HepG2 (cell line): ENCODE measurements around the gene ESYT1. TPM values are rescaled to one million over a fixed set of nuclear protein-coding genes. Genes with fewer than 3 reads are reported as not detected.

ENCODE experiments used
- CEBPZ ChIP-seq: IDR thresholded peaks from 2 replicates; pipeline ENCODE4 v1.6.1; 2012; ENCODE audit warnings: low read length, improper control_type of control experiment
- EZH2 ChIP-seq: conservative IDR thresholded peaks from 2 replicates; pipeline ENCODE4 v1.6.1; 2012; ENCODE audit warnings: mild to moderate bottlenecking, low read depth, low read length, moderate library complexity
- HNF1A ChIP-seq, 2 experiments: sonication (generic) in 1 of 2; formaldehyde crosslinking in 1 of 2; IDR thresholded peaks; 2 replicates each; pipeline versions ENCODE4 v1.4.0 to v1.6.1; 2016 to 2020; ENCODE audit warnings: borderline replicate concordance in 1 of 2, low read depth in 1 of 2, mild to moderate bottlenecking in 1 of 2, missing genetic modification reagents in 1 of 2
- LRRFIP1 ChIP-seq: sonication (generic); formaldehyde crosslinking; conservative IDR thresholded peaks from 2 replicates; pipeline ENCODE4 v1.4.0; 2020; ENCODE audit warnings: missing genetic modification reagents
- NFE2L1 ChIP-seq: sonication (generic); formaldehyde crosslinking; IDR thresholded peaks from 2 replicates; pipeline ENCODE4 v1.4.0; 2020; ENCODE audit warnings: missing genetic modification reagents, mild to moderate bottlenecking, borderline replicate concordance
- PRMT3 ChIP-seq: sonication (generic); formaldehyde crosslinking; IDR thresholded peaks from 2 replicates; pipeline ENCODE4 v1.8.1; 2022; ENCODE audit warnings: low read depth, mild to moderate bottlenecking, moderate library complexity, missing genetic modification reagents, borderline replicate concordance
- REL ChIP-seq: sonication (generic); formaldehyde crosslinking; conservative IDR thresholded peaks from 2 replicates; pipeline ENCODE4 v1.8.0; 2022; ENCODE audit warnings: mild to moderate bottlenecking, missing genetic modification reagents, moderate library complexity
- RELA ChIP-seq: sonication (generic); formaldehyde crosslinking; IDR thresholded peaks from 2 replicates; pipeline ENCODE4 v1.4.0; 2020; ENCODE audit warnings: missing genetic modification reagents
- RFX3 ChIP-seq: IDR thresholded peaks from 2 replicates; pipeline ENCODE4 v1.6.1; 2016; ENCODE audit warnings: missing biosample characterization, missing genetic modification reagents
- SMYD3 ChIP-seq: sonication (generic); formaldehyde crosslinking; IDR thresholded peaks from 2 replicates; pipeline ENCODE4 v1.8.1; 2023; ENCODE audit warnings: mild to moderate bottlenecking, missing genetic modification reagents
- STAT6 ChIP-seq: sonication (generic); formaldehyde crosslinking; IDR thresholded peaks from 2 replicates; pipeline ENCODE4 v1.4.0; 2020; ENCODE audit warnings: missing genetic modification reagents, mild to moderate bottlenecking, borderline replicate concordance
- ZFP36 ChIP-seq: fragments of 150-350 bp; IDR thresholded peaks from 2 replicates; pipeline ENCODE4 v1.6.1; 2018; ENCODE audit warnings: borderline replicate concordance, low read length, low read depth; ENCODE audit not compliant: partially characterized antibody
- ZNF570 ChIP-seq: sonication (generic); formaldehyde crosslinking; IDR thresholded peaks from 2 replicates; pipeline ENCODE4 v1.4.0; 2020; ENCODE audit warnings: mild to moderate bottlenecking, missing genetic modification reagents, borderline replicate concordance
- ZNF790 ChIP-seq: sonication (generic); formaldehyde crosslinking; IDR thresholded peaks from 2 replicates; pipeline ENCODE4 v1.8.0; 2022; ENCODE audit warnings: missing genetic modification reagents, mild to moderate bottlenecking, borderline replicate concordance
- polyA plus RNA-seq, 8 experiments: library from polyadenylated mRNA; depleted of rRNA in 3 of 8; stranded (reverse) in 7 of 8; unstranded in 1 of 8; fragments of >200 nt; fragmentation: Illumina TruSeq in 4 of 8; extraction: Trizol in 4 of 8; gene quantifications; 2 replicates each; pipeline versions ENCODE4 v1.2.1 to v1.2.3, GENCODE V29; 2011 to 2016; ENCODE audit warnings: low read depth in 4 of 8, missing spikeins in 1 of 8, mixed read lengths in 1 of 8; ENCODE audit not compliant: insufficient read depth in 1 of 8
- total RNA-seq, 5 experiments: library from RNA; depleted of rRNA; stranded (reverse); fragments of >200 nt; fragmentation: Illumina TruSeq; extraction: Trizol; gene quantifications; 2 replicates each; pipeline ENCODE4 v1.2.3, GENCODE V29; 2016; ENCODE audit warnings: low read depth in 1 of 5

ESYT1 gene
- total and polyA plus RNA-seq, 2 of the 13 experiments (the other 11 are each of a cell fraction or from before 2014, with no cell fraction given), result 66.9 to 71.0 TPM

GRCh38 chr12:56104109-56104814, 23.8 kb upstream of the ESYT1 start, which contains the start of gene PA2G4 (continued):
- TF ChIP-seq LRRFIP1, result no peak
- TF ChIP-seq REL (CRISPR knock-in tag), result peak; percentile 86; the same call in 1 of the 2 replicates
- TF ChIP-seq ZNF790 (CRISPR knock-in tag), result 0 out of 2 replicates have a peak, but pooled peaks have one; percentile 37
- no peak for TF ChIP-seq NFE2L1
- TF ChIP-seq ZNF570, result no peak; the same call in 1 of the 2 replicates
- no peak for TF ChIP-seq RFX3 (CRISPR knock-in tag)
- TF ChIP-seq STAT6 (CRISPR knock-in tag), result no peak; the same call in 1 of the 2 replicates
- TF ChIP-seq SMYD3 (CRISPR knock-in tag), result peak; percentile 83
- no peak for TF ChIP-seq RELA (CRISPR knock-in tag)
- TF ChIP-seq ZFP36, result no peak
- TF ChIP-seq CEBPZ, result no peak
- TF ChIP-seq HNF1A (IDR thresholded peaks at IDR 0.05; ENCODE audit: low read depth), result no peak
- peak; percentile 91 for TF ChIP-seq HNF1A (CRISPR knock-in tag; IDR thresholded peaks at IDR 0.05; ENCODE audit: borderline replicate concordance)
- TF ChIP-seq PRMT3 (CRISPR knock-in tag), result peak; percentile 93; the same call in 1 of the 2 replicates
- TF ChIP-seq EZH2, result no peak
